Colon (tissue), 2 donors: ENCODE data around the gene GFRAL.

ENCODE experiments used
- FAIRE-seq: peaks from 2 replicates; lab custom pipeline; 2012; peaks lifted over from hg19 to GRCh38; lab: Jason Lieb, UNC
- donor health status: control.
- donor health status: control.

GFRAL gene

DNA sequence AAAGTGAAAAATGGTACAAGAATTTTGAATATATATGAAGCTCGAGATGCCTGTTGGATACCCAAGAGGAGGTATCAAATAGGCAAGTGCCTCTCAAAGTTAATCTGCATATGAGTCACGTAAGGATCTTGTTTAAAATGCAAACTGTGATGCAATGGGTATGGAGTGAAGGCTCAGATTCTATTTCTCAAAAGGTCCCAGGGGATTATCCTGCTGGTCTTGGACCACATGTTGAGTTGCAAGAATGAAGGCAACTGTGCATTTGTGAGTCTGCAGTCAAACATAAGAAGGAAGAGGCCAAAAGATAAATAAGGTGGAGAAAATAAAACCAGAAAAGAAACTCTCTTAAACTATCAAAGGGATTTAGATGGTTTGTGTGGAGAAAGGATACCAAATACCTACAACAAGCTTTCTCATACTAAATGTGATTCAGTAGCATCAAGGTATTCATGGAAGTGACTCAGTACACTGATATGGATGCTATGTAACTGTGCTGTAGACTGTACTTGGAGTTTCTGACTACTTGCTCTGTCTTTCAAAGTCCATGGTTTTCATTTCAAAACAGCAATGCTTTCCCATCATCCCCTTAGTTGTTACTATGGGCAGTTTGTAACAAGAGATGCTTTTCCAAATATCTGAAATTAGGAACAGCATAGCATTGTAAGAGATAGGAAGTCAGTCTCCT is 106.3 kb downstream of the GFRAL start:
- no peak for FAIRE-seq

DNA sequence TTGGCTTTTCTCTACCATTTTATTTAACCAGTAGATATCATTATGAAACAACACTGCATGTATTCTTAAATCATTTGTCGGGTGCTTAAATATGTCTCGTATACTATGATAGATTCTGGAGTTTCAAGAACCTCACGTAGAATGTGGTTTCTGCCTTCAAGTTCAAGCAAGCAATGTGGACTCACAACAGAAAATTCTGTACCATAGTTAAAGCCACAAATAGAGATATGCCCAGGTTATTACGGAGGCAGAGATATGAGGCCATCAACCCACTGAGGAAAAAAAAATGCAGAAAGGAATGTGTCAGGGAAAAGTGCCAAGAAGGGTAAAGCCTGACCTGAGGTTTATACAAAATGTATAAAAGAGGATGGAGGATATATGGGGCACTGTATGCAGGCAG is 109.9 kb downstream of the GFRAL start:
- FAIRE-seq, result no peak

DNA sequence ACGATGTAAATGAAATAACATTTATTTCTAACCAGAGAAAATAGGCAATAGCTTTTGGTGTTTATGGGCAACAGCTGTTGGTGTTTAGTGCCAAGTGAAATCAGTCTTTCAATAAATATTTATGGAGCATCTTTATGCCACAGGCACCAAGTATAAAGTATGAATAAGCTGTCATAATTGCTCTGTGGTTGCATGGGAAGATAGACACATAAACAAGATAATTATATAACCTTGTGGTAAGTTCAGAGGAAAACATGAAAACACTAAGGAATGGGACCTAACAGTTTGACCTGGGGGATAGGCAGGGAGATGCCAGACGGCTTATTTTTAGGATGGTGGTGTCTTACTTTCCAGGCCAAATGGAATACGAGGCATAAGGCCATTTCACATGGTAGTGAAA is 110.9 kb downstream of the GFRAL start:
- FAIRE-seq, result no peak

DNA sequence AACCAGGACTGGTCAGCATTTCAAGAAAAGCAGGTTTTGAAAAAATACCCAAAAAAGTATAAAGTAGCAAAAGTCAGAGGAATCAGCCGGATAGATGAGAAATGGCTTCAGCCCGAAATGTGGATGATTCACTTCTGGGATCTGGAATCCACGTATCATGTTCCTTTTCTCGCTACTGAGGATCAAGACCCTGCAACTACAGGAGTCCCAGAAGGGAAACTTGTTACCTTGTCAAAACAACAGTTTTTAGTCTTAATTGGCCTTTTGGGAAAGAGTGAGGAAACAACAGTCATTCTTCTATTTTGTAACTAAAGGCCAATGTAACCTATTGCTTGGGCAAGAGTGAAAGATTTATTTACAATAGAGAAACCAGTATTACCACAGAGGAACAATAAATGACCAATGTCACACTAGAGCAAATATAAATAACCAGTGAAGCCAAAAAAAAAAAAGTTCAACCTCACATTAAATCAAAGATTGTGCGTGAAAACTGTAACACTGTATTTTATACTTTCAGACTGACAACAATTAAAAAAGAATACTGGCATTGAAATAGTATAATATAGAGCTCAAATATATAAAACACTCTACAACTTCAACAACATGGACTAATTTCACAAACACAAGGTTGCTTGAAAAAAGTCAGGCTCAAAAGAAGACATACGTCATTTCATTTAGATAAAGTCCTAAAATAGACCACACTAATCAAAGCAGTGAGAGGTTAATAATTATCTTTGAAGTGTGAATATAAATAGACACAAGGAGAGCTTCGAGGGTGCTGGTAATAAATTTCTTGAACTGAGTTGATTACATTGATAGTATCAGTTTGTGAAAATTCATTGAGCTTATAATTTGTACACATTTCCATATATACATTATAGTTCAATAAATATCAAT is 116.2 kb downstream of the GFRAL start:
- FAIRE-seq, result no peak

DNA sequence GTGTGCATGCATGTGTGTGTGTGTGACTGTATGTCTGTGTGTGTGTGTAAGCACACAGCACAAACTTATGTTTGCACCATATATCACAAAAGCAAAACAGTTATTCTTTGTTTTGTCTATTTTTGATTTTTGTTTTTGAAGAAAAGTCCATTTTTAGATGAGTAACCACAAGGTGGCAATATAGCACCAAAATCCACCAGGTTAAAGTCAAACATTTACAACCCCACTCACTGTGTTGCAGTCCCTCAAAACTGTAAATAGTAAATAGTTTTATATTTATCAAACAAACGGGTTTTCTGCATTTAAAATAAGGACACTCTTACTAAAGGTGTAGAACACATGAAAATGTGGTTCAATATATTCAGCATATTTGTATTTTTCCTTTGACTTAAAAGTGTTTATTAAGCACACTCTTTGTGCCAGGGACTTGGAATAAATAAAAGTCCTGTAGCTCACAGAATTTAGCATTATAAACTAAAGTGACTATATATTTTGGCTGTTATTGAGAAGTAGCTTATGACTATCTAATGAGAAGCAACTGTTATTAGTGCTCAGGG is 118.5 kb downstream of the GFRAL start:
- FAIRE-seq, result no peak

DNA sequence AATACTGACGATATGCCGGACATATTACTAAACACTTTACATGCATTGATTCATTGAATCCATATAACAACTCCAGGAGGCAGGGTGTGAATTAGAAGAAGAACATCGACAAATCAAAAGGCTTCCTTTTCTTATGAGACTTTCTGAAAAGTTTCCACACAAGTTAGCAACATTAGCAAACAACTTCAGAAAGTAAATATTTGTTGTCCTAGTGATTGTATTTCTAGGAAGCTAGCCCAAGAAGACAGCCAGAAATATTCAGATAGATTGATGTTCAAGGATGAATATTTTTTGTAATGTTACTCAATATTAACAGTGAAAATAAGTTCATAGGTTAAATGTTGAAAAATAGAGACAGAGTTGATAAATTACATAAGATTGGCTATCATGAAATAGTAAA is 120.6 kb downstream of the GFRAL start:
- no peak for FAIRE-seq

DNA sequence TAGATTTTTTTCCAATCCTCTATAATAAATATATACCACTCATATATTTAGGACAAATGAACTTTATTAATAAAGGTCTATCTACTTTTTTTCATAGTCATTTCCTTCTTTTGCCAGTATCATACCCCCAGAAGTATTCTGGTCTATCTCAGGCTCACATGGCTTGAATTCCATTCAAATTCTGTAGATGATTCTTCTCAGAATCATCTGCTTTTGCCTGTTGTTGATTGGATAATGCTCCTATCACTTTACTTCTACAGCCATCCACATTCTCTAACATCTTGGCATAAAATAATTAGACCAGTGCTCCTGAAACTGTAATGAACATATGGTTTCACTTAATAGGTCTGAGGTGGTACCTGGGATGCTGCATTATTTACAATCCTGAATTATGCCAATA is 121.2 kb downstream of the GFRAL start:
- FAIRE-seq, result no peak

- FAIRE-seq, result no peak
These were observed 122.0 kb downstream of the GFRAL start for GRCh38 chr6:55449225-55449624.

- FAIRE-seq, result no peak
These were observed 122.7 kb downstream of the GFRAL start for GRCh38 chr6:55450005-55450404.
